ENCODE results near the gene VCAN. TPM values are rescaled to one million over a fixed set of nuclear protein-coding genes. Genes with fewer than 3 reads are reported as not detected.

Gene VCAN
- total RNA-seq, 2 donors from 2014 or later = 9.8 to 27.2 TPM

DNA sequence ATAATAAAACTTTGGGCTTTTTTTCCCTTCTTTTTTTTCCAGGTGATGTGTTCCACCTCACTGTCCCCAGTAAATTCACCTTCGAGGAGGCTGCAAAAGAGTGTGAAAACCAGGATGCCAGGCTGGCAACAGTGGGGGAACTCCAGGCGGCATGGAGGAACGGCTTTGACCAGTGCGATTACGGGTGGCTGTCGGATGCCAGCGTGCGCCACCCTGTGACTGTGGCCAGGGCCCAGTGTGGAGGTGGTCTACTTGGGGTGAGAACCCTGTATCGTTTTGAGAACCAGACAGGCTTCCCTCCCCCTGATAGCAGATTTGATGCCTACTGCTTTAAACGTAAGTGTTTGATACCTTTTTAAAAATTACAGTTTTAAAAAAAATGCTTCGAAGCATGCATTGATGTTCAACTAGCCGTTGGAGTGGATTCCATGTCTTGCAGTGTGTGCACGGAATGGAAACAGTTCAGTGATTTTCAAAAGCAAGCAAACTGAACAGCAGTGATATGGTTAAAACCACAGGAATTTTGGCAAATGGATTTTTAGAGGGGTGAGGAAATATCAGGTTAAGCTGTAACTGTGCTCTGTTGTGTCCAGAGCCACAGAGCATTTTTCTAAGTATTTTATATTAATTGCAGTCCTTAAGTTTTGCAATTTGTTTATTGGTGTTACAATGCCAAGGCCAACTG lies 40.7 kb downstream of the VCAN start:
- H3K27me3 ChIP-seq = no peaks in the 10 kb centered on the region
- no peaks in the 10 kb centered on the region for H3K9me3 ChIP-seq
- no peaks in the 10 kb centered on the region for H3K4me1 ChIP-seq
- TF ChIP-seq CTCF (IDR thresholded peaks at IDR 0.05) = no peak
- H3K27ac ChIP-seq = no peak overlapping the region
- no peak overlapping the region for H3K4me3 ChIP-seq
- H3K36me3 ChIP-seq = no peaks in the 10 kb centered on the region
- intact Hi-C loops (cut with DNase I) = no loop called here
- no peak overlapping the region for H3K9ac ChIP-seq (ENCODE audit: low read depth in 2 of 2, low read length in 2 of 2)
- DNase-seq = no peak

GRCh38 chr5:83513081-83513480 lies 41.5 kb downstream of the VCAN start:
- no peaks in the 10 kb centered on the region for H3K9me3 ChIP-seq
- TF ChIP-seq CTCF (IDR thresholded peaks at IDR 0.05) = no peak
- no peak overlapping the region for H3K9ac ChIP-seq (ENCODE audit: low read depth in 2 of 2, low read length in 2 of 2)
- H3K27me3 ChIP-seq = no peaks in the 10 kb centered on the region
- H3K4me3 ChIP-seq = no peak overlapping the region
- H3K27ac ChIP-seq = no peak overlapping the region
- no peaks in the 10 kb centered on the region for H3K36me3 ChIP-seq
- H3K4me1 ChIP-seq = no peaks in the 10 kb centered on the region
- intact Hi-C loops (cut with DNase I) = no loop called here
- DNase-seq = no peak

DNA sequence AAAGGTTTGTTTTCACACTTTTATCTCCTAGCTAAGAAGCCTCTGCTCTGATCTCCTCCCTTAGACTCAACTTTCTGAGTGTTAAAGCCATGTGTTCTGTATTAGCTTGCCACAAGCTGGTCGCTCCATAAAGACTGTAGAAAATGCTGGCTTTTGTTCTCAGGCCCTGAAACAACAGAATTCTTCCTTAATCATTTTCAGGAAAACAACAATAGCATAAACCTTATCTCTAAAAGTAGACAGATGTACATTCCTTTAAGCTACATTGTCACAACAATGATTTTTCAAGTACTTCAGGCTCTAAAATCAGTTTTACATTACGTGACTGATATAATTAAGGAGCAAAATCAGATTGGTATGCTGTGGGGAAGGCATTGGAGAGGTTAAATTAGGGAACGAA lies 41.9 kb downstream of the VCAN start:
- Histone ChIP-seq H3K4me3 (no peak overlapping the region), H3K27ac (no peak overlapping the region), H3K4me1 (no peaks in the 10 kb centered on the region), H3K9me3 (no peaks in the 10 kb centered on the region), H3K27me3 (no peaks in the 10 kb centered on the region), H3K36me3 (no peaks in the 10 kb centered on the region), H3K9ac (ENCODE audit: low read depth in 2 of 2, low read length in 2 of 2) (no peak overlapping the region)
- TF ChIP-seq CTCF (IDR thresholded peaks at IDR 0.05) = no peak
- intact Hi-C loops (cut with DNase I) = no loop called here
- no peak for DNase-seq

DNA sequence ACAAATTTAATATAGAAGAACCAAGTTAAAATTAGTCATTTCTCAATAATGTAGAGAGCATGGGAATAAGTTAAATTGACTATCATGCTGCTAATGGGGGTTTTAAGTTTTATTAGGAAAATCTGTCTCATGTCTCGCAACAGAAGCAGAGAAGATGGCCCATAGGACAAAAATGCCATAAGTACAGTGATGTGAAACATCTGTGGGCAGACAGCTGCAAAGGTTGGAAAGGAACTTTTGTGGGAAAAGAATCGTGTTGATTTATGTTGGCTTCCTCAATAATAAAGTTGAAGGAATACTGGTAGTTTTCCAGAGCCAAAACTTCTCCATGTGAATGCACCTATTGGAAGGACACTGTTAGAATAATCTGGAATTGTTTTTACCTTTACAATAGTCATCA lies 44.8 kb downstream of the VCAN start:
- Histone ChIP-seq H3K36me3 (no peaks in the 10 kb centered on the region), H3K4me3 (no peak overlapping the region), H3K9ac (ENCODE audit: low read depth in 2 of 2, low read length in 2 of 2) (no peak overlapping the region), H3K27ac (no peak overlapping the region), H3K9me3 (no peaks in the 10 kb centered on the region), H3K4me1 (no peaks in the 10 kb centered on the region), H3K27me3 (no peaks in the 10 kb centered on the region)
- no peak for DNase-seq
- no peak for TF ChIP-seq CTCF (IDR thresholded peaks at IDR 0.05)
- intact Hi-C loops (cut with DNase I) = no loop called here

- TF ChIP-seq CTCF (IDR thresholded peaks at IDR 0.05) = no peak
- H3K27ac ChIP-seq = no peak overlapping the region
- DNase-seq = no peak
Measured at GRCh38 chr5:83517072-83517687, 45.6 kb downstream of the VCAN start.

More at GRCh38 chr5:83517072-83517687, 45.6 kb downstream of the VCAN start:
- H3K9me3 ChIP-seq = no peaks in the 10 kb centered on the region
- H3K27me3 ChIP-seq = no peaks in the 10 kb centered on the region
- H3K9ac ChIP-seq (ENCODE audit: low read depth in 2 of 2, low read length in 2 of 2) = no peak overlapping the region
- no peaks in the 10 kb centered on the region for H3K36me3 ChIP-seq
- no peaks in the 10 kb centered on the region for H3K4me1 ChIP-seq
- intact Hi-C loops (cut with DNase I) = no loop called here
- no peak overlapping the region for H3K4me3 ChIP-seq

Measured in colonic mucosa (tissue), 4 donors.